Measurements from ENCODE around the gene EXOC4. TPM values are rescaled to one million over a fixed set of nuclear protein-coding genes. Genes with fewer than 3 reads are reported as not detected.

EXOC4 gene
- total RNA-seq, 2 donors from 2014 or later: 62.0 to 146 TPM

DNA sequence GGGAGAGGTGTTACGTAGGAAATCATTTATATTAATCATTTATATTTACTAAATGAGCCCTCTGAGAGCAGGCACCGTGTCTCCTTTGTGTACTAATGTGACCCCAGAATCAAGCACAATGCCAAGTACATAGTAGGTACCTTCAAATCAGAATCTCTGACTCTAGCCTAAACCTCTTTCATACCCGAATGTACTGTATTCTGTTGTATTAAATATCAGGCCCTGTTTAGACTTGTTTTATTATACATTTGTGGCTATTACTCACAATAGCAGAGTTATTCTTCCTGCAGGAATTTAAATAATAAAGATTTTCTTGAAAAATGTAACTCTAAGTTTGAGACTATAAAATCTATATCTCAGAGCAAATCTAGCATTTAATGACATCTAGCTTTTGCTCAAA is 297.3 kb downstream of the EXOC4 start:
- Histone ChIP-seq H3K4me1 (peaks cover 5% of the 10 kb centered on the region), H3K27me3 (no peaks in the 10 kb centered on the region), H3K4me3 (no peak overlapping the region), H3K36me3 (replicated peaks in 1 of 2; ENCODE audit: insufficient read depth in 1 of 2, low read depth in 2 of 2) (no peaks in the 10 kb centered on the region), H3K9me3 (no peaks in the 10 kb centered on the region), H3K27ac (no peak overlapping the region)
- no peak for DNase-seq
- WGBS, 2 donors: 78 to 84% methylated on average over 3 of the region's 3 CpGs
- intact Hi-C loops (cut with DNase I): no loop called here
- TF ChIP-seq POLR2A (IDR thresholded peaks at IDR 0.05): no peak
- TF ChIP-seq, protein P1, sequence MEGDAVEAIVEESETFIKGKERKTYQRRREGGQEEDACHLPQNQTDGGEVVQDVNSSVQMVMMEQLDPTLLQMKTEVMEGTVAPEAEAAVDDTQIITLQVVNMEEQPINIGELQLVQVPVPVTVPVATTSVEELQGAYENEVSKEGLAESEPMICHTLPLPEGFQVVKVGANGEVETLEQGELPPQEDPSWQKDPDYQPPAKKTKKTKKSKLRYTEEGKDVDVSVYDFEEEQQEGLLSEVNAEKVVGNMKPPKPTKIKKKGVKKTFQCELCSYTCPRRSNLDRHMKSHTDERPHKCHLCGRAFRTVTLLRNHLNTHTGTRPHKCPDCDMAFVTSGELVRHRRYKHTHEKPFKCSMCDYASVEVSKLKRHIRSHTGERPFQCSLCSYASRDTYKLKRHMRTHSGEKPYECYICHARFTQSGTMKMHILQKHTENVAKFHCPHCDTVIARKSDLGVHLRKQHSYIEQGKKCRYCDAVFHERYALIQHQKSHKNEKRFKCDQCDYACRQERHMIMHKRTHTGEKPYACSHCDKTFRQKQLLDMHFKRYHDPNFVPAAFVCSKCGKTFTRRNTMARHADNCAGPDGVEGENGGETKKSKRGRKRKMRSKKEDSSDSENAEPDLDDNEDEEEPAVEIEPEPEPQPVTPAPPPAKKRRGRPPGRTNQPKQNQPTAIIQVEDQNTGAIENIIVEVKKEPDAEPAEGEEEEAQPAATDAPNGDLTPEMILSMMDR (IDR thresholded peaks at IDR 0.05): no peak
- no peak for ATAC-seq

DNA sequence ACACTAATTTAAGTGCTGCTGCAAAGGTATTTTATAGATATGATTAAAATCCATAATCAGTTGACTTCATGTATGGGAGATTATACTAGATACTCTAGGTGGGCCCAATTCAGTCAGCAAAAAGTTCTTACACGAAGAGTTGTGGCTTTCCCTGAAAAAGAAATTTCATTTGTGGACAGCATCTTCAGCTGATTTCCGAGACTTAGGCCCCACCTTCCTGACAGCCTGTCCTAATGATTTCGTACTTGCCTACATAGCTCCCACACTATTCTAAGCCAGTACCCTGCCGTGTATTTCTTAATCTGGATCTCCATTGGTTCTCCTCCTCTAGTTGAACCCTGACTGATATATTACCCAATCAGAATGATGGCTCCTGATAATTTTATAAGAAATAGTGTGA is 297.9 kb downstream of the EXOC4 start:
- no peak overlapping the region for H3K4me3 ChIP-seq
- H3K36me3 ChIP-seq (replicated peaks in 1 of 2; ENCODE audit: insufficient read depth in 1 of 2, low read depth in 2 of 2): no peaks in the 10 kb centered on the region
- DNase-seq (no peak), ATAC-seq (no peak)
- WGBS, 2 donors: 94 to 97% methylated on average over 4 of the region's 4 CpGs
- intact Hi-C loops (cut with DNase I): no loop called here
- no peak overlapping the region for H3K27ac ChIP-seq
- peaks cover 5% of the 10 kb centered on the region for H3K4me1 ChIP-seq
- no peaks in the 10 kb centered on the region for H3K27me3 ChIP-seq
- TF ChIP-seq, protein P1 (IDR thresholded peaks at IDR 0.05): no peak
- no peak for TF ChIP-seq POLR2A (IDR thresholded peaks at IDR 0.05)
- H3K9me3 ChIP-seq: no peaks in the 10 kb centered on the region

DNA sequence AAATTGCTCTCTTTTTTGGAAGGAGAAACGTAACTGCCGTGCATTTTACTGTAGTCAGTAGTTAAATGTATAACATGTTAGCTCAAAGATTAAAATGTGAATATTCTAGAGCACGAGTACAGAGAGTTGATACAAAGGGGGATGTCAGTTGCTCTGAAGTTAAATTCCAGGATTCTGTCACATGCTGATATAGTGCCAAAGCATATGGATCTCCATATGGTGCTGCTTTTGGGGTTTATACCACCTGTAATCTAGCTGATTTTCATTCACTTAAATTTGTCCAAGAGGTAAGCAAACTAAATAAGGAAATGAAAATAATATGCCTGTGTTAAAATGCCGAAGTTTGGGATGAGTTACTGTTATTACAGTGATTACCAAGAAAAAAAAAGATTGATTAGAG is 298.6 kb downstream of the EXOC4 start:
- intact Hi-C loops (cut with DNase I): no loop called here
- WGBS, 2 donors: 92 to 95% methylated on average over 4 of the region's 4 CpGs
- no peak overlapping the region for H3K27ac ChIP-seq
- no peak for DNase-seq
- peaks cover 5% of the 10 kb centered on the region for H3K4me1 ChIP-seq
- no peak for TF ChIP-seq POLR2A (IDR thresholded peaks at IDR 0.05)
- TF ChIP-seq, protein P1 (IDR thresholded peaks at IDR 0.05): no peak
- no peak overlapping the region for H3K4me3 ChIP-seq
- no peak for ATAC-seq
- no peaks in the 10 kb centered on the region for H3K9me3 ChIP-seq
- no peaks in the 10 kb centered on the region for H3K36me3 ChIP-seq (replicated peaks in 1 of 2; ENCODE audit: insufficient read depth in 1 of 2, low read depth in 2 of 2)
- H3K27me3 ChIP-seq: no peaks in the 10 kb centered on the region

DNA sequence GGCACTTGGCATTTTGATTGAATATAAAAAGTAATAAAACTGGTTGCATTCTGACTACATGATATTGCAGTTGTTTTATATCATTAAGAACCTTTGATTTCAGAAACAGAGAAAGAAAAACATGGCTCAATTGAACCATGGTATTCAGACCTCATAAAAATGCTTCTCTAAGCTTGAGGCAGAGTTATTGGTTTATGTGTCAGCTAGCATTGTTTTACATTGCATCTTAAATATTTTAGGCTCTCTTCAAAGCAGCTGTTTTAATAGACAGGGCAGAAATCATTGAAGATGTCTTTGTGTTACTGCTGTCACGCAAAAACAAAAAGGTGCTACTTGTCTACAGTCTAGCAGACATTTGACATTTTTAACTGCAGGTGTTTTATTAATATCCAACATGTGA is 299.2 kb downstream of the EXOC4 start:
- Histone ChIP-seq H3K27ac (no peak overlapping the region), H3K4me3 (no peak overlapping the region), H3K4me1 (peaks cover 5% of the 10 kb centered on the region), H3K27me3 (no peaks in the 10 kb centered on the region), H3K36me3 (replicated peaks in 1 of 2; ENCODE audit: insufficient read depth in 1 of 2, low read depth in 2 of 2) (no peaks in the 10 kb centered on the region), H3K9me3 (no peaks in the 10 kb centered on the region)
- ATAC-seq (no peak), DNase-seq (no peak)
- TF ChIP-seq POLR2A (IDR thresholded peaks at IDR 0.05): no peak
- TF ChIP-seq, protein P1 (IDR thresholded peaks at IDR 0.05): no peak
- 97 to 100% methylated on average over 1 of the region's 1 CpG for WGBS, 2 donors
- intact Hi-C loops (cut with DNase I): no loop called here

DNA sequence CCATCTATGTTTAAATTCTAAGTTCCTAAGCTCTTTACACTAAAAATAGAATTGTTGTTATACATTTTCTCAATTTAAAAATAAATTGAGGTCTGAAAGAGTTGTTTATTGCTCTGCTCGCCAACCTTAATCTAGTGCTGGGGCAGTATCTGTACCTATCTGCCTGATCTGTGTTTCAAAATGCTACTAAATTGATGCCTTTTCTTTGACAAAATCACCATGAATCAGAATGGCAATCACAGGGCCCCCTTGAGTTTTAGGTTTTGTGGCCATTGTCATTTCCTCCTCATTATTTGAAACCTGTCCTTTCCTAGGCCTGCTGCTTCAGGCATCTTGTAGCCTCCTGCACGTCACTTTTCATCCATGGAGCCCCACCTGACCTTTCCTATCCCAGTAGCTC is 301.5 kb downstream of the EXOC4 start:
- TF ChIP-seq, protein P1 (IDR thresholded peaks at IDR 0.05): no peak
- TF ChIP-seq POLR2A (IDR thresholded peaks at IDR 0.05): no peak
- ATAC-seq (no peak), DNase-seq (no peak)
- H3K4me3 ChIP-seq: no peak overlapping the region
- no peaks in the 10 kb centered on the region for H3K27me3 ChIP-seq
- H3K36me3 ChIP-seq (replicated peaks in 1 of 2; ENCODE audit: insufficient read depth in 1 of 2, low read depth in 2 of 2): no peaks in the 10 kb centered on the region
- no peaks in the 10 kb centered on the region for H3K9me3 ChIP-seq
- no peak overlapping the region for H3K27ac ChIP-seq
- WGBS, 2 donors: 99 to 100% methylated on average over 2 of the region's 2 CpGs
- intact Hi-C loops (cut with DNase I): no loop called here
- peaks cover 5% of the 10 kb centered on the region for H3K4me1 ChIP-seq
